ENCODE data around the gene SEZ6L. TPM values are rescaled to one million over a fixed set of nuclear protein-coding genes. Genes with fewer than 3 reads are reported as not detected.

Gene SEZ6L
- total RNA-seq, 1 donor from 2014 or later = 0.05 TPM

DNA sequence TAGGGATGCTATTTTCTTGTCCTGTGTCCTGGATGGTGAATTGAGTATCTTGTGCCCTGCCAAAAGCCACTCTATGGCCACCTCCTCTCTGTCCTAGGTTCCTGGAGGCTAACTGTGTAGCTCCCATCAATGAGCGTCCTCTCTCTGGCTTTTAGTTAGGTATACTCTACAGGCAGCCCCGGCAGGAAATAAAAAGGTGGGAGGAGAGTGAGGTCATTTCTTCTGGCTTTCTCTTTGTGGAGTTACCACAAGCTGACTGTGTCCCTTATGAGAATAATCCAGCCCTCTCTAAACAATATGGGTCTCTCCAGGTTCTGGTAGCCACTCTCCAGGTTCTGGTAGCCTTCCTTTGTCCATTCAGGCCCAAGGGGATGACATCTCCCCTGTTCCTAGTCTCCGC is 248.1 kb downstream of the SEZ6L start:
- H3K9me3 Mint-ChIP-seq (ENCODE audit: low read depth) = no peaks in the 10 kb centered on the region
- TF ChIP-seq, protein P1, sequence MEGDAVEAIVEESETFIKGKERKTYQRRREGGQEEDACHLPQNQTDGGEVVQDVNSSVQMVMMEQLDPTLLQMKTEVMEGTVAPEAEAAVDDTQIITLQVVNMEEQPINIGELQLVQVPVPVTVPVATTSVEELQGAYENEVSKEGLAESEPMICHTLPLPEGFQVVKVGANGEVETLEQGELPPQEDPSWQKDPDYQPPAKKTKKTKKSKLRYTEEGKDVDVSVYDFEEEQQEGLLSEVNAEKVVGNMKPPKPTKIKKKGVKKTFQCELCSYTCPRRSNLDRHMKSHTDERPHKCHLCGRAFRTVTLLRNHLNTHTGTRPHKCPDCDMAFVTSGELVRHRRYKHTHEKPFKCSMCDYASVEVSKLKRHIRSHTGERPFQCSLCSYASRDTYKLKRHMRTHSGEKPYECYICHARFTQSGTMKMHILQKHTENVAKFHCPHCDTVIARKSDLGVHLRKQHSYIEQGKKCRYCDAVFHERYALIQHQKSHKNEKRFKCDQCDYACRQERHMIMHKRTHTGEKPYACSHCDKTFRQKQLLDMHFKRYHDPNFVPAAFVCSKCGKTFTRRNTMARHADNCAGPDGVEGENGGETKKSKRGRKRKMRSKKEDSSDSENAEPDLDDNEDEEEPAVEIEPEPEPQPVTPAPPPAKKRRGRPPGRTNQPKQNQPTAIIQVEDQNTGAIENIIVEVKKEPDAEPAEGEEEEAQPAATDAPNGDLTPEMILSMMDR (IDR thresholded peaks at IDR 0.05) = no peak
- peaks cover 29% of the 10 kb centered on the region for H3K4me1 Mint-ChIP-seq (ENCODE audit: low read depth)
- DNase-seq (ENCODE audit: low spot score) = no peak
- peaks cover 1% of the 10 kb centered on the region for H3K36me3 Mint-ChIP-seq (ENCODE audit: low read depth)
- no peaks in the 10 kb centered on the region for H3K27me3 Mint-ChIP-seq (ENCODE audit: low read depth)
- H3K4me3 Mint-ChIP-seq (ENCODE audit: unreplicated experiment) = no peak overlapping the region
- peak overlapping the region; percentile 81 for H3K27ac Mint-ChIP-seq (ENCODE audit: unreplicated experiment)

DNA sequence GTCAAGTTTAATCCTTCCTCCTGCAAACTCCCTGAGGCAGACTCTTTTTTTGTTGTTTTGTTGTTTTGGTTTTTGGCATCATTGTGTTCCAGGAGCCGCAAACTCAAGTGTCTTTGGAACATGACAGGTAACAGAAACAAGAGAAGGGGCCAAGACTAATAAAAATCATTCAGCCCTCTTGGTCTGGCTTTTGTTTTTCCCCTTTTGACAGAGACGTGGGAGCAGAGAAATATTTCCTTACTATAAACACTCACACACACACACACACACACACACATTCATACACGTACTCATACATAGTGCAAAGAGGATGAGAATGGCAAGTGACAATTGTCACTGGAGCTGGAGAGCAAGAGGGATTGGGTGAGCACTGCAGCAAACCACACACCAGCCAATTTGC is 249.4 kb downstream of the SEZ6L start:
- no peaks in the 10 kb centered on the region for H3K27me3 Mint-ChIP-seq (ENCODE audit: low read depth)

DNA sequence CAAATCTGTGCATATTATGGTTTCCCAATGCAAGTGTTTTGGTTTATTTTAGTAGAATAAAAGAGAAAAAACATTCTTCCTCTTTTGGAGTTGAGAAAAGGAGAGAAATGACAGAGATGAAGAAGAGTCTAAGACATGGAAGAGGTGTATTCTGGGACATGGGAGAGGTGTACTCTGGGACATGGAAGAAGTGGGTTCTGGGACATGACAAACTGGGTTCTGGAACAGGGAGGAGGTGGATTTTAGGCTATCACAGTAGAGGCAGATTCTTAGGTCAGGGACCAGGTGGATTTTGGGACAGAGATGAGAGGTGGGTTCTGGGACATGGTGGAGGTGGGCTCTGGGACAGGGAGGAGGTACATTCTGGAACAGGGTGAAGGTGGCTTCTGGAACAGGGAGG is 257.7 kb downstream of the SEZ6L start:
- peak overlapping the region; percentile 51 for H3K4me3 Mint-ChIP-seq (ENCODE audit: unreplicated experiment)
- H3K9me3 Mint-ChIP-seq (ENCODE audit: low read depth) = peaks cover 5% of the 10 kb centered on the region
- DNase-seq (ENCODE audit: low spot score) = no peak
- peaks cover 3% of the 10 kb centered on the region for H3K36me3 Mint-ChIP-seq (ENCODE audit: low read depth)
- peaks cover 8% of the 10 kb centered on the region for H3K27me3 Mint-ChIP-seq (ENCODE audit: low read depth)
- TF ChIP-seq, protein P1 (IDR thresholded peaks at IDR 0.05) = no peak
- peaks cover 27% of the 10 kb centered on the region for H3K4me1 Mint-ChIP-seq (ENCODE audit: low read depth)
- H3K27ac Mint-ChIP-seq (ENCODE audit: unreplicated experiment) = peak overlapping the region; percentile 3

More for the DNA sequence above, 249.4 kb downstream of the SEZ6L start:
- Mint-ChIP-seq H3K4me1 (ENCODE audit: low read depth) (peaks cover 23% of the 10 kb centered on the region), H3K9me3 (ENCODE audit: low read depth) (peaks cover 5% of the 10 kb centered on the region), H3K4me3 (ENCODE audit: unreplicated experiment) (no peak overlapping the region), H3K27ac (ENCODE audit: unreplicated experiment) (no peak overlapping the region), H3K36me3 (ENCODE audit: low read depth) (peaks cover 4% of the 10 kb centered on the region)
- TF ChIP-seq, protein P1 (IDR thresholded peaks at IDR 0.05) = no peak
- no peak for DNase-seq (ENCODE audit: low spot score)

DNA sequence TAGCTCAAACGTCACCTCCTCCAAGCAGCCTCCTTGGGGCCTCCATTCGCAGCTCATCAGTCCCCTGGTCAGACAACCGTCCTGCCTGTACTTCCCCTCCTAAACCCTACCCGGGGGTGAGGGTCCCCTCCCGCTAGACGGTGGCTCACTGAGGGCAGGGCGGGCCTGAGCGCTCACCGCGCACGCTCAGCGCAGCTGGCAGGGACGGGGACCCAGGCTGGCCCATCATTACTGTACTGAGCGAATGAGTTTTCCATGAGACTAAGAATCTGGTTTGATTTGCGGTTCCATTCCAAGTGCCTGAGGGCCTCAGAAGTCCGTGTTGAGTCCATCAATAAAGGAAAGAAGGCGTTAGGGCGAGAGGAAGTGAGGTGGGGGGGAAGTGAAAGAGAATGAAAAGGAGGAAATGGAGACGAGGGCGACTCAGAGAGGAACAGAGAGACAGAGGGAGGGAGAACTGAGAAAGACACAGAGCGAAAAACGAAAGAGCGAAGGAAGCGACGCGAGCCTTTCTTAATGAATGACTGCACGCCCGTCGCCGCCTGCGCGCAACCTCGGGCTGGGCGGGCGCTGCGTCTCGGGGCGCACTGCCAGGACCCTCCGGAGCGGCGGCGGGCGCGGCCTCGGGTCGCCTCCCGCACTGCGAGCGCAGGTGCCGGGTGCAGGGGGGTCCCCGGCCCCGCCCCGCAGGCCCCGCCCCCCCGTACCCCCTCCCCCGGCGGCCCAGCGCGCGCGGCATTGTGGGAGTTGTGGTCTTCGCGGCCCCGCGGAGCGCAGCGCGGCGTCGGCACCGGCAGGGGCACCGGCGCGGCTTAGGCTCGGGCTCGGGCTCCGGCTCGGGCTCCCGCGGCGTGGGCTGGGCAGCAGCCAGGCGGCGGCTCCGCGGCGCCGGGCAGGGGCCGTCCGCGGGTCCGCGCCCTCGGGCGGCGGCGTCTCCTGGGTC is 259.5 kb downstream of the SEZ6L start, which contains the start of gene ASPHD2:
Gene ASPHD2 (plus strand): TSS at position 746 of the 943 bp plus-strand sequence. CDS start 4,356 bp downstream, outside the sequence.
- no peak for DNase-seq (ENCODE audit: low spot score)
- no peaks in the 10 kb centered on the region for H3K9me3 Mint-ChIP-seq (ENCODE audit: low read depth)
- peaks cover 1% of the 10 kb centered on the region for H3K36me3 Mint-ChIP-seq (ENCODE audit: low read depth)
- H3K4me3 Mint-ChIP-seq (ENCODE audit: unreplicated experiment) = peak within 1 kb of the TSS; percentile 93
- peaks cover 8% of the 10 kb centered on the region for H3K27me3 Mint-ChIP-seq (ENCODE audit: low read depth)
- TF ChIP-seq, protein P1 (IDR thresholded peaks at IDR 0.05) = no peak
- peaks cover 27% of the 10 kb centered on the region for H3K4me1 Mint-ChIP-seq (ENCODE audit: low read depth)
- H3K27ac Mint-ChIP-seq (ENCODE audit: unreplicated experiment) = peak within 1 kb of the TSS; percentile 93

DNA sequence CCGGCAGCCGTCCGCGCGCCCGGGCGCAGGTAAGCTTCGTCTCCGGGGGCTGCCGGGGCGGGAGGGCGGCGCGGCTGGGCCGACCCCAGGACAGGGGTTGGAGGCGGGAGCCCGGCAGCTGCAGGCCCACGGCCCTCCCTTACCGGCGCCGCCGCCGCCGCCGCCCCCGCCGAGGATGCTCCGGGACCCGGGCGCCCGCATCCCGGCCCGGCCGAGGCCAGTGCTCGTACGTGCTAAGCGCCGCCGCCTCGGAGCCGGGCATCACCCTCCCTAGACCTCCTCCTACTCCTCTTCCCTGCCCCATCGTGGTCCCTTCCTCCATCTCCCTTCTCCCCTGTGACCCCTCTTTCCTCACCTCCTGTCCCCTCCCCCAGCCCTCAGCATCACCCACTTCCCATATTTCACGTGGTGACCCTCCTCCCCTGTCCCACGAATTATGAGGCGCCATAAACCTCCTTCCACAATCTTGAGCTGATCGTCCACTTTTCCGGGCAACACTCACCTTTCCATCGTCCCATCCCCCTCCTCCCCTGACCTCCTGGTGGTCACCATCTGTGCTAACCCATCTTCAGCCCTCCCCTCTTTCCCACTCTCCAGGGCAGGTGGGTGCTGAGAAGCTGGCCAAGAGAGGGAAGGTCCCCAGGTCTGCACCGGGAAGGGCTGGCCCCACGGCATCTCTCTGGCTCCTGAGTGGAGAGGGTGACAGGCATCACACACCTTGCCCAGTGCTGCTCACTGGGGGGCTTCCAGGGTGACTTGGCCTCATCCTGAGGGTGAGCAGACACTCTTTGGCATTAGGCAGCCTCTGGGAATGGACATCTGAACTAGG is 260.4 kb downstream of the SEZ6L start:
- DNase-seq (ENCODE audit: low spot score) = no peak
- TF ChIP-seq, protein P1 (IDR thresholded peaks at IDR 0.05) = no peak
- H3K36me3 Mint-ChIP-seq (ENCODE audit: low read depth) = peaks cover 6% of the 10 kb centered on the region
- H3K27me3 Mint-ChIP-seq (ENCODE audit: low read depth) = peaks cover 8% of the 10 kb centered on the region
- peak overlapping the region; percentile 73 for H3K4me3 Mint-ChIP-seq (ENCODE audit: unreplicated experiment)
- H3K4me1 Mint-ChIP-seq (ENCODE audit: low read depth) = peaks cover 27% of the 10 kb centered on the region
- peak overlapping the region; percentile 58 for H3K27ac Mint-ChIP-seq (ENCODE audit: unreplicated experiment)
- no peaks in the 10 kb centered on the region for H3K9me3 Mint-ChIP-seq (ENCODE audit: low read depth)
